T-helper 2 cell (primary cell): Measurements from ENCODE around the gene RGL1.

Source experiments
- DNase-seq, 5 experiments: peaks; one replicate each; pipeline versions ENCODE4 v3.0.0 to v3.0.0-alpha.2; 2012 to 2022

Gene RGL1

GRCh38 chr1:183966487-183966886, 161.6 kb downstream of the RGL1 start:
- no peak for DNase-seq

DNA sequence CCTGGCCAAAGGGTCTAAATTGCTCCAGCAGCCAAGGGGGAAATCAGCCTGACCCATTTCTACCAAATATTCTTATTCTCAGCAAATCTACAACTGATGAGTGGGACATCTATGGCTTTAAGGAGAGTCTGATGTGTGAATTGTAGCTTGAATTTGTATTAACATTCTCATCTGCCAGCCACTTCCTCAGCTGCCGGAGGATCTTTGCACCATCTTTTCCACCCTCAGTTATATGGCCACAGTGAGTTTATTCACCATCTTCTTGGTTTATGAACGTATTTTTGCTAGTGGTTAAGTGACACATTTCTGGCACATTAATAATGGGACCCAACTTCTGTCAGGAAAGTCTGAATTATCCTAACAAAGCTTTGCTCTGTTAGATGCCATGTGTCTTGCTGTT, 163.0 kb downstream of the RGL1 start:
- DNase-seq = peak in 1 of 5 experiments; percentile 57

- DNase-seq = no peak
Observed at GRCh38 chr1:183968386-183968785, 163.5 kb downstream of the RGL1 start.

DNA sequence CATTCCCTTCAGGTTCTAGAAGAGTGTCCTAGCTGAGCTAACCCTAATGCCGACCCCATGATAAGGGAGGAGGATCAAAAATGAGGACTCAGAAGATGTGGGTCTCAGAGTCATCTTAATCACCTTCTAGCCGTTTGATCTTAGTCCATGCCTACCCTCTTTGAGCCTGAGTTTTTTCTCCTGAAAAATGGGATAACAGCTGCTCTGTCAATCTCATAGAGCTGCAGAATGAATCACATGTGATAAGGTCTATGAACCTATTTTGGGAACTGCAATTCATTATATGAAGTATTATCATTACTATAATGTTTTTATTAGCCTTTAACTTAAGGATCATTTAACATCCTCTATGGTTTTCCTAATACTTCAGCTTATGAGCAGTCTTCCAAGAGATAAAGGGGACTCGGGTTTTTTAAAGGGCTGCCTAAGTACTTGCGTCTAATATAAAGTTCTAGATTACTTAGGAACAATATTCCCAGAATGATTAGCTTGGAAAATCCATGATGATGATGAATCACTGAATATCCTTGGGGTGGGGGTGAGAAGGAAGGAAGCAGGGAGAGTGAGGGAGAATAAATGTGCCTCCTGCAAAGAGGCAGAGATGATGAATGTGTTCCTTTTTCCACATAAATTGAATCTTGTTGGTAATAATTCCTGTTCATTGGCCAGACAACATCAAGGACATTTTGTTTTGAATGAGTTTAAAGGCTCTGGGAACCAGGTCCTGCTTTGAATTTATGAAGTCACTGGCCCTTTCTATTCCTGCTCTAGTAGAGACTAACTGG, 165.8 kb downstream of the RGL1 start:
- no peak for DNase-seq

GRCh38 chr1:183975651-183976050, 170.7 kb downstream of the RGL1 start:
- no peak for DNase-seq

DNA sequence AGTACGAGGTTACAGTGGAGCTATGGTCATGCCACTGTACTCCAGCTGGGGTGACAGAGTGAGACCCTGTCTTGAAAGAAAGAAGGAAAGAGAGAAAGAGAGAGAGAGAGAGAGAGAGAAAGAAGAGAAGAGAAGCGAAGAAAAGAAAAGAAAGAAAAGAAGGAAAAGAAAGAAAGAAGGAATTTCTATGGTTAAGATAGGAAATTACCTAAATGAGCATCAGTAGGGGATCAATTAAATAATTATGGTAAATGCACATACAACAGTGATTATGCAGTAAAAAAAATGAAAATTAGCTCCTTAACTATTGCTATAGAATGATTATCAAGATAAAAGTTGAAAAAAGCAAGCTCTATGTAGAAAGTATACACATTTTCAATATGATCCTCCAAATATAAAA, 172.8 kb downstream of the RGL1 start:
- no peak for DNase-seq
